GM18508 (cell line): ENCODE measurements around the gene RAB40C.

Experiments
- ATAC-seq: cut with Tn5 transposase; IDR thresholded peaks from one replicate; pipeline ENCODE4 v1.9.1; 2021; ENCODE audit warnings: moderate number of reproducible peaks; ENCODE audit not compliant: insufficient read depth, unreplicated experiment

RAB40C gene

GRCh38 chr16:608019-608418 lies 18.2 kb downstream of the RAB40C start:
- no peak for ATAC-seq

- no peak for ATAC-seq
Observed at GRCh38 chr16:609316-609715, 19.4 kb downstream of the RAB40C start.

GRCh38 chr16:609984-610383 lies 20.1 kb downstream of the RAB40C start:
- no peak for ATAC-seq

GRCh38 chr16:610513-611381 lies 20.9 kb downstream of the RAB40C start:
- no peak for ATAC-seq

GRCh38 chr16:615122-615521 lies 25.3 kb downstream of the RAB40C start:
- ATAC-seq, result no peak

- ATAC-seq, result no peak
Observed at GRCh38 chr16:616733-617586, 27.1 kb downstream of the RAB40C start.

- ATAC-seq, result no peak
Observed at GRCh38 chr16:617855-618254, 28.0 kb downstream of the RAB40C start.

GRCh38 chr16:619476-620100 lies 29.7 kb downstream of the RAB40C start:
- ATAC-seq, result no peak

- no peak for ATAC-seq
Observed at GRCh38 chr16:620700-621525, 31.0 kb downstream of the RAB40C start.

- no peak for ATAC-seq
Observed at GRCh38 chr16:621526-622105, 31.8 kb downstream of the RAB40C start.

GRCh38 chr16:622920-623280 lies 33.0 kb downstream of the RAB40C start:
- no peak for ATAC-seq

GRCh38 chr16:624526-625070 lies 34.7 kb downstream of the RAB40C start:
- no peak for ATAC-seq

GRCh38 chr16:625117-625976 lies 35.5 kb downstream of the RAB40C start:
- ATAC-seq, result no peak

GRCh38 chr16:625977-626765 lies 36.3 kb downstream of the RAB40C start:
- ATAC-seq, result no peak

GRCh38 chr16:626787-627453 lies 37.1 kb downstream of the RAB40C start:
- ATAC-seq, result no peak

GRCh38 chr16:627454-628239 lies 37.8 kb downstream of the RAB40C start:
- ATAC-seq, result no peak
